Lower lobe of right lung (tissue), 2 donors: ENCODE data around the gene MTRR. TPM values are rescaled to one million over a fixed set of nuclear protein-coding genes. Genes with fewer than 3 reads are reported as not detected.
"Not testable (repeated sequence)": the region's sequence is repeated elsewhere in the genome, so short reads cannot be mapped to it uniquely, and the experiment has no call there.

Experiments
- ATAC-seq, 2 donors: fragments of 200-7000 bp; cut with Tn5 transposase; one replicate each; pipeline ENCODE4 v1.9.1; 2020 to 2022; ENCODE audit warnings: mild to moderate bottlenecking in 2 of 2, moderate library complexity in 2 of 2
- DNase-seq: peaks from one replicate; pipeline ENCODE4 v3.0.0-alpha.2; 2020
- H3K27ac ChIP-seq: fragments of 200-600 bp; one replicate; pipeline ENCODE4 v1.8.0; 2022
- H3K27me3 ChIP-seq: fragments of 200-600 bp; one replicate; pipeline ENCODE4 v1.8.0; 2022; ENCODE audit warnings: low read depth
- H3K36me3 ChIP-seq: fragments of 200-600 bp; one replicate; pipeline ENCODE4 v1.8.0; 2022; ENCODE audit warnings: mild to moderate bottlenecking
- H3K4me1 ChIP-seq: fragments of 200-600 bp; one replicate; pipeline ENCODE4 v1.8.0; 2022
- H3K4me3 ChIP-seq: fragments of 200-600 bp; one replicate; pipeline ENCODE4 v1.8.0; 2022; ENCODE audit warnings: mild to moderate bottlenecking
- H3K9me3 ChIP-seq: fragments of 200-600 bp; one replicate; pipeline ENCODE4 v1.8.0; 2022
- CTCF ChIP-seq: fragments of 200-600 bp; IDR thresholded peaks from one replicate; pipeline ENCODE4 v1.8.0; 2022; ENCODE audit warnings: antibody characterized with exemption, mild to moderate bottlenecking
- intact Hi-C: fragments of 100-400 bp; cut with DNase I; formaldehyde crosslinking; loops from one replicate; pipeline ENCODE4 v1.11.0; 2022
- total RNA-seq: library from RNA; stranded (reverse); fragmentation: NEBNext Ultra II Directional; extraction: Animal tissue kit (Norgen Biotek cat#: 25700); gene quantifications from one replicate; pipeline ENCODE4 v1.2.1, GENCODE V29; 2021
- donor health status: DM: no; HTN: yes; CAD: no; lungs with severe emphysema.

Gene MTRR
- total RNA-seq, 1 donor from 2014 or later, result 92.9 TPM

GRCh38 chr5:7904170-7904569 lies 35.2 kb downstream of the MTRR start:
- ATAC-seq, result no peak
- no peaks in the 10 kb centered on the region for H3K27me3 ChIP-seq
- H3K9me3 ChIP-seq, result peaks cover 12% of the 10 kb centered on the region
- TF ChIP-seq CTCF, result no peak
- intact Hi-C loops, result no loop called here
- peaks cover 49% of the 10 kb centered on the region for H3K36me3 ChIP-seq
- H3K4me3 ChIP-seq, result no peak overlapping the region
- DNase-seq, result no peak
- H3K4me1 ChIP-seq, result no peaks in the 10 kb centered on the region
- H3K27ac ChIP-seq, result no peak overlapping the region

GRCh38 chr5:7907612-7908011 lies 38.7 kb downstream of the MTRR start:
- no peak for TF ChIP-seq CTCF
- H3K4me3 ChIP-seq, result no peak overlapping the region
- no peak overlapping the region for H3K27ac ChIP-seq
- intact Hi-C loops, result no loop called here
- DNase-seq (no peak), ATAC-seq (no peak)
- H3K27me3 ChIP-seq, result no peaks in the 10 kb centered on the region
- peaks cover 18% of the 10 kb centered on the region for H3K36me3 ChIP-seq
- H3K4me1 ChIP-seq, result no peaks in the 10 kb centered on the region
- peaks cover 21% of the 10 kb centered on the region for H3K9me3 ChIP-seq

GRCh38 chr5:7908317-7908716 lies 39.4 kb downstream of the MTRR start:
- intact Hi-C loops, result no loop called here
- DNase-seq (no peak), ATAC-seq (no peak)
- Histone ChIP-seq H3K27me3 (no peaks in the 10 kb centered on the region), H3K4me1 (no peaks in the 10 kb centered on the region), H3K27ac (no peak overlapping the region), H3K36me3 (peaks cover 11% of the 10 kb centered on the region), H3K9me3 (peaks cover 24% of the 10 kb centered on the region), H3K4me3 (no peak overlapping the region)
- TF ChIP-seq CTCF, result no peak

- Histone ChIP-seq H3K36me3 (peaks cover 7% of the 10 kb centered on the region), H3K27ac (no peak overlapping the region), H3K4me3 (no peak overlapping the region), H3K9me3 (peaks cover 24% of the 10 kb centered on the region), H3K27me3 (no peaks in the 10 kb centered on the region), H3K4me1 (no peaks in the 10 kb centered on the region)
- intact Hi-C loops, result no loop called here
- ATAC-seq (no peak), DNase-seq (no peak)
- TF ChIP-seq CTCF, result no peak
Measured at GRCh38 chr5:7910738-7911428, 41.9 kb downstream of the MTRR start.

GRCh38 chr5:7911429-7911771 lies 42.5 kb downstream of the MTRR start:
- H3K4me1 ChIP-seq, ATAC-seq, DNase-seq, intact Hi-C loops, H3K4me3 ChIP-seq, H3K27me3 ChIP-seq, H3K27ac ChIP-seq, H3K36me3 ChIP-seq: not testable (repeated sequence)
- peaks cover 24% of the 10 kb centered on the region for H3K9me3 ChIP-seq

- Histone ChIP-seq H3K27me3 (no peaks in the 10 kb centered on the region), H3K9me3 (peaks cover 12% of the 10 kb centered on the region), H3K4me3 (no peak overlapping the region), H3K36me3 (no peaks in the 10 kb centered on the region), H3K4me1 (no peaks in the 10 kb centered on the region), H3K27ac (no peak overlapping the region)
- peak in 1 of 2 donors; percentile 7 for ATAC-seq
- intact Hi-C loops, result no loop called here
- TF ChIP-seq CTCF, result no peak
- no peak for DNase-seq
Measured at GRCh38 chr5:7916171-7916804, 47.3 kb downstream of the MTRR start.
